Lower leg skin (tissue), 4 donors: ENCODE data around the gene MRPL46. TPM values are rescaled to one million over a fixed set of nuclear protein-coding genes. Genes with fewer than 3 reads are reported as not detected.
A peak's percentile ranks its signal among the peaks of the same experiment; 100 is the strongest.

Experiments
- DNase-seq, 2 donors: peaks; one replicate each; pipeline ENCODE4 v3.0.0-alpha.2; 2019; ENCODE audit warnings: low spot score in 2 of 2
- H3K4me3 ChIP-seq: fragments of 200-600 bp; sonication (generic); 2 replicates; pipeline ENCODE4 v1.5.1; 2017; ENCODE audit warnings: mild to moderate bottlenecking, low read depth; ENCODE audit not compliant: poor library complexity, severe bottlenecking
- POLR2A ChIP-seq, 2 donors: fragments of 450-650 bp; IDR thresholded peaks; one replicate each; pipeline ENCODE4 v1.6.1; 2016 to 2017; ENCODE audit warnings: antibody characterized with exemption in 2 of 2, mild to moderate bottlenecking in 1 of 2, moderate library complexity in 1 of 2
- WGBS, 2 donors: methylation state at CpG; one replicate each; pipeline ENCODE4 v1.1.5; 2018; 5-methylcytosine and 5-hydroxymethylcytosine counted together
- intact Hi-C: fragments of 100-400 bp; cut with DNase I; formaldehyde crosslinking; loops from one replicate; pipeline ENCODE4 v1.15.0; 2023; ENCODE audit warnings: low total_unique reads
- total RNA-seq, 4 donors: library from RNA; depleted of rRNA; stranded (reverse); fragments of >200 nt; gene quantifications; one replicate each; pipeline ENCODE4 v1.1.0, GENCODE V29; 2016
- TF ChIP-seq, protein P1 (sequence below), 3 donors: fragments of 450-650 bp; IDR thresholded peaks; one replicate each; pipeline ENCODE4 v1.5.1; 2016; ENCODE audit warnings: antibody characterized with exemption in 3 of 3, mild to moderate bottlenecking in 3 of 3, moderate library complexity in 2 of 3

MRPL46 gene
- total RNA-seq, 4 donors from 2014 or later = 7.6 to 28.4 (median 17.8) TPM

GRCh38 chr15:88428053-88428452, 39.1 kb downstream of the MRPL46 start:
- TF ChIP-seq, protein P1, sequence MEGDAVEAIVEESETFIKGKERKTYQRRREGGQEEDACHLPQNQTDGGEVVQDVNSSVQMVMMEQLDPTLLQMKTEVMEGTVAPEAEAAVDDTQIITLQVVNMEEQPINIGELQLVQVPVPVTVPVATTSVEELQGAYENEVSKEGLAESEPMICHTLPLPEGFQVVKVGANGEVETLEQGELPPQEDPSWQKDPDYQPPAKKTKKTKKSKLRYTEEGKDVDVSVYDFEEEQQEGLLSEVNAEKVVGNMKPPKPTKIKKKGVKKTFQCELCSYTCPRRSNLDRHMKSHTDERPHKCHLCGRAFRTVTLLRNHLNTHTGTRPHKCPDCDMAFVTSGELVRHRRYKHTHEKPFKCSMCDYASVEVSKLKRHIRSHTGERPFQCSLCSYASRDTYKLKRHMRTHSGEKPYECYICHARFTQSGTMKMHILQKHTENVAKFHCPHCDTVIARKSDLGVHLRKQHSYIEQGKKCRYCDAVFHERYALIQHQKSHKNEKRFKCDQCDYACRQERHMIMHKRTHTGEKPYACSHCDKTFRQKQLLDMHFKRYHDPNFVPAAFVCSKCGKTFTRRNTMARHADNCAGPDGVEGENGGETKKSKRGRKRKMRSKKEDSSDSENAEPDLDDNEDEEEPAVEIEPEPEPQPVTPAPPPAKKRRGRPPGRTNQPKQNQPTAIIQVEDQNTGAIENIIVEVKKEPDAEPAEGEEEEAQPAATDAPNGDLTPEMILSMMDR (IDR thresholded peaks at IDR 0.05) = no peak
- TF ChIP-seq POLR2A (IDR thresholded peaks at IDR 0.05) = no peak

DNA sequence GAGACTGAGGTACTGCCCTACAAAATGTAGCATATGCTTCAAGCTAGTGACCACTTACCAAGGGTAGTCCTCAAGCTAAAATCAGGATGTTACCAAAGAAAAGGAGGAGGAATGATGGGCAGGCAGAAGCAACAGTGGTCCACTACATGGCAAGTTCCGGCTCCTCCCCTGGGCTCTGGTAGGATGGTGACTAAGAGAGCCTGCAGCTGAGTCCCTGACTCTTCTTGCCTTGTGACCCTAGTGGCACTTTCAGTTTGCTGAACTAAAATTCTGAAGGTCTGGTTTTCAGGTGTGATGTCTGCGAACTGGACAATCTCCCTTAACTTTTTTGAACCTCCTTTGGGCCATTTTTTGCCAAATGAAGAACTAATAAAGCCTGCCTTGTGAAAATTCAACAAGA, 40.9 kb downstream of the MRPL46 start:
- DNase-seq = peak in 1 of 2 donors; percentile 53
- intact Hi-C loops = no loop called here
- TF ChIP-seq, protein P1 (IDR thresholded peaks at IDR 0.05) = no peak
- no peak for TF ChIP-seq POLR2A (IDR thresholded peaks at IDR 0.05)
- H3K4me3 ChIP-seq = no peak overlapping the region
- WGBS, 2 donors = 65 to 80% methylated on average over 2 of the region's 2 CpGs

More at GRCh38 chr15:88428053-88428452, 39.1 kb downstream of the MRPL46 start:
- H3K4me3 ChIP-seq = no peak overlapping the region
- 61 to 64% methylated on average over 9 of the region's 9 CpGs for WGBS, 2 donors
- DNase-seq = peak in 1 of 2 donors; percentile 56
- intact Hi-C loops = no loop called here

- no peak overlapping the region for H3K4me3 ChIP-seq
- no peak for TF ChIP-seq POLR2A (IDR thresholded peaks at IDR 0.05)
- TF ChIP-seq, protein P1 (IDR thresholded peaks at IDR 0.05) = no peak
- intact Hi-C loops = no loop called here
- peak in 1 of 2 donors; percentile 53 for DNase-seq
- WGBS, 2 donors = 83 to 85% methylated on average over 8 of the region's 8 CpGs
Observed at GRCh38 chr15:88423331-88423730, 43.9 kb downstream of the MRPL46 start.

- DNase-seq = no peak
- 63 to 68% methylated on average over 3 of the region's 3 CpGs for WGBS, 2 donors
- no peak for TF ChIP-seq POLR2A (IDR thresholded peaks at IDR 0.05)
- TF ChIP-seq, protein P1 (IDR thresholded peaks at IDR 0.05) = no peak
- H3K4me3 ChIP-seq = no peak overlapping the region
- intact Hi-C loops = no loop called here
Observed at GRCh38 chr15:88419830-88420229, 47.4 kb downstream of the MRPL46 start.

Other genes starting within 250 kb of the MRPL46 start
- 1 to 10 TPM in 3 of 4 donors, under 1 TPM in 1; 0.97 to 5.4 (median 4.4) TPM for gene NTRK3, start 210.6 kb downstream of the MRPL46 start, total RNA-seq
- 10 to 100 TPM; 28.4 to 40.0 (median 31.6) TPM for gene MRPS11, start 320 bp upstream of the MRPL46 start, total RNA-seq
- 1 to 10 TPM; 2.5 to 7.0 (median 5.1) TPM for gene DET1, start 79.3 kb upstream of the MRPL46 start, total RNA-seq
- 10 to 100 TPM in 1 of 4 donors, 1 to 10 TPM in 3; 7.7 to 10.3 (median 8.4) TPM for gene AEN, start 154.0 kb upstream of the MRPL46 start, total RNA-seq
- gene ISG20, start 171.6 kb upstream of the MRPL46 start, total RNA-seq = 10 to 100 TPM in 3 of 4 donors, 1 to 10 TPM in 1; 4.3 to 26.7 (median 11.8) TPM